AG09309 (cell line): ENCODE results near the gene FERMT1.

Experiments used
- DNase-seq: peaks from one replicate; pipeline ENCODE4 v3.0.0-alpha.2; 2010; ENCODE audit warnings: low read depth
- H3K4me3 ChIP-seq: 2 replicates; pipeline ENCODE4 v1.5.1; 2011; ENCODE audit warnings: mild to moderate bottlenecking, low read depth, low read length, moderate library complexity; ENCODE audit not compliant: control insufficient read depth
- TF ChIP-seq, protein P1 (sequence below): IDR thresholded peaks from 2 replicates; pipeline ENCODE4 v1.5.1; 2011; ENCODE audit warnings: mild to moderate bottlenecking, low read depth, low read length, inconsistent platforms; ENCODE audit not compliant: insufficient read depth, control insufficient read depth; ENCODE audit errors: missing control alignments

FERMT1 gene

DNA sequence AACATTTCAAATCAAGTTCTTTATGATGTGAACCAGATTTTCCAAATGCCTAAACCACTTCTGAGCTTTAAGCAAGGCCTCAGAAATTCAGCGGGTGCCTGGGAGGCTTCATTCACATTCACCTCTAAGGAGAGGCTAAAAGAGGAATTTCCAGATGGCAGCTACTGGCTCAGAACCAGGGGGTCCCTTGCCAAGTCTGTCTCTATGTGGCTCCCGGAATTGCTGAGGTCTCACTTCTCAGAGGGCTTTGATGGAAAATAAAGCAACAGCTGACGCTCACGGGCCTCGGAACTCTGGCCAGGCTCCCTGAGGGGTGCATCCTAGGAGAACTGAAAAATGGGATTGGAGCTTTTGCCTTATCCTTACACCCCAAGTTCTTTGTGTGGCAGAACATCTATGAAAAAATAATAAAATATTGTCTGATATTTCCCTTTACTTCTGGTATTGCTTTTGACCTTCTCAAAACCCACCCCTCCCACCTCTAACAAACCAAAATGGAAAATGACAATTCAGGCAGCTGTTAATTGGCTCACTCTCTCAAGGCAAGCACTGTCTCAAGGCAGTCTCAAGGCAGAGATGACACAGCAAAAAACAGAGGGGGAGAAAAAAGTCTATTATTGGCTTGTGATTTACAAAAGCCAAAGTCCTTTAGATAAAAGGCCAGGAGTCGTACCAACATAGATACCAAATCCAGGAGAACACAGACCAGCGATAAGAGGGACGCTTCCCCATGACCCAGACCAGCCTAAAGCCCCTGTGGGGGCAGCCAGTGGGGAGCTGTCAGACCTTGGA lies 47.2 kb downstream of the FERMT1 start:
- TF ChIP-seq, protein P1, sequence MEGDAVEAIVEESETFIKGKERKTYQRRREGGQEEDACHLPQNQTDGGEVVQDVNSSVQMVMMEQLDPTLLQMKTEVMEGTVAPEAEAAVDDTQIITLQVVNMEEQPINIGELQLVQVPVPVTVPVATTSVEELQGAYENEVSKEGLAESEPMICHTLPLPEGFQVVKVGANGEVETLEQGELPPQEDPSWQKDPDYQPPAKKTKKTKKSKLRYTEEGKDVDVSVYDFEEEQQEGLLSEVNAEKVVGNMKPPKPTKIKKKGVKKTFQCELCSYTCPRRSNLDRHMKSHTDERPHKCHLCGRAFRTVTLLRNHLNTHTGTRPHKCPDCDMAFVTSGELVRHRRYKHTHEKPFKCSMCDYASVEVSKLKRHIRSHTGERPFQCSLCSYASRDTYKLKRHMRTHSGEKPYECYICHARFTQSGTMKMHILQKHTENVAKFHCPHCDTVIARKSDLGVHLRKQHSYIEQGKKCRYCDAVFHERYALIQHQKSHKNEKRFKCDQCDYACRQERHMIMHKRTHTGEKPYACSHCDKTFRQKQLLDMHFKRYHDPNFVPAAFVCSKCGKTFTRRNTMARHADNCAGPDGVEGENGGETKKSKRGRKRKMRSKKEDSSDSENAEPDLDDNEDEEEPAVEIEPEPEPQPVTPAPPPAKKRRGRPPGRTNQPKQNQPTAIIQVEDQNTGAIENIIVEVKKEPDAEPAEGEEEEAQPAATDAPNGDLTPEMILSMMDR, result no peak
- DNase-seq, result no peak
- H3K4me3 ChIP-seq, result no peak overlapping the region

DNA sequence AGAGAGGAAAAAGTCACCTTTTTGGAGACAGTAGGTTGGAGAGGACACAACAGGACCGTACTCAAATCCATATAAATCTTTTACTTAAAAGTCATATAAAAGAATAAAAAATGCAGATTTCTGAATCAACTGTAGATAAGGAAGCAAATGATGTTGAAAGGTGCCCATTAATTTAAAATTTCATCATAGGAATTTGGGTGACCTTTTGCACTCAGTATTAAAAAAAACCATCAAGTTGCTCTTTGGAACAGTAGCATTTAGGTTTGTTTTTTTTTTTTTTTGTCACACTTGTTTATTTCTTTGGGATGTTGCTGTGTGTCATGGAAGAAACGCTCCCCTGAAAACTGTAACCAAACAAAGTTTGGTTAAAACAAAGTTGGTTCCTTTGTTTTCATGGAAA lies 48.0 kb downstream of the FERMT1 start:
- TF ChIP-seq, protein P1, result no peak
- no peak overlapping the region for H3K4me3 ChIP-seq
- DNase-seq, result no peak

DNA sequence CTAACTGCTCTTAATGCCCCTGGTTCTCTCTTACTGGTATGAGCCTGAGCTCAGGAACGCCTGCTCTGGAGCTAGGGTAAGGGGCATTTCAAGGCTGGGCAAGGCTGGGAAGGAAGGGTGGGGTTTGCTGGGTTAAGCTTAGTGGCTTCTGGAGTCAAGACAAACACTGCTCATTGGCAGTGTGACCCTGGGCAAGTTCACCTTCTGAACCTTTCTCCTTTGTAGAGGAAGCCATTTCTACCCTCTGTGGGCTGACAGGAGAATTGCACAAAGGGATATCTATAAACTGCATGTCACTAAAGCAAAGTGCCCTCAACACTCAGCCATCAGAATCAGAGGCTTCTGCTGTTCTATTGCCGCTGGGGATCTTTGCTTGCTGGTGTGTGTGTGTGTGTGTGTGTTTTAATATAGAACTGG lies 48.7 kb downstream of the FERMT1 start:
- H3K4me3 ChIP-seq, result no peak overlapping the region
- TF ChIP-seq, protein P1, result peak; percentile 21
- no peak for DNase-seq

DNA sequence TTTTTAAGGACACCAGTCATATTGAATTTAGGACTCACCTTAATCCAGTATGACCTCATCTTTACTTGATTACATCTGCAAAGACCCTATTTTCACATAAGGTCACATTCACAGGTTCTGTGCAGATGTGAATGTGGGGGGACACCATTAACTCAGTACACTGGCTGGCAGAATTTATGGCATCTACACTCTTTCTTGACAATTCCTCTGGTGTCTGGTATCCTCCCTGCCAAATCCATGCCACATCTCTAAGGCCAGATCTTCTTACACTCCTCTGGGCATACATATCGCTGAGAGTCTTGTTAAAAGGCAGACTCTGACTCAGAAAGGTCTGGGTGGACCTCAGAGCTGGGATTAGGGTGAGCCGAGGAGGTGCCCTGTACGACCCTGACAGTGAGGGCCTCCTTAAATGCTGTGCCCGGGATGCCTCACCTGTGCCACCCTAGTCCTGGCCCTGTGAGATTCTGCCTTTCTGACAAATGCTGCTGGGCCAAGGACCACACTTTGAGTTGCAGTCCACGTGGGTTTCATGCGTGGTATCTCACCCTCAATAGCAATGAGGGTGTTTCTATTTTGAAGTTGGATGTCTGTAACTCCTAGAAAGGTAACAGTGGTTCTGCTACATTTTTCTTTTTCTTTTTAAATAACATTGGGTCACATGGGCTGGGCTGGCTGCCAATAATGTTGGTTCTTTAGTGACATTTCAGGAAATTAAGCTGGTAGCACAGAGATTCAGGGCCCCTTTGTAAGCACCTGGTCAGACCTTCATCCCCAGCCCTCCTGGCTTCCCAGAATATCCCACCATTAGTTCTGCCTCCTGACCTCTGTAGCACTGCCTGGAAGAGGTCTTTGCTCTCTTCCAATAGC lies 51.8 kb downstream of the FERMT1 start:
- no peak overlapping the region for H3K4me3 ChIP-seq
- no peak for DNase-seq
- TF ChIP-seq, protein P1, result no peak

DNA sequence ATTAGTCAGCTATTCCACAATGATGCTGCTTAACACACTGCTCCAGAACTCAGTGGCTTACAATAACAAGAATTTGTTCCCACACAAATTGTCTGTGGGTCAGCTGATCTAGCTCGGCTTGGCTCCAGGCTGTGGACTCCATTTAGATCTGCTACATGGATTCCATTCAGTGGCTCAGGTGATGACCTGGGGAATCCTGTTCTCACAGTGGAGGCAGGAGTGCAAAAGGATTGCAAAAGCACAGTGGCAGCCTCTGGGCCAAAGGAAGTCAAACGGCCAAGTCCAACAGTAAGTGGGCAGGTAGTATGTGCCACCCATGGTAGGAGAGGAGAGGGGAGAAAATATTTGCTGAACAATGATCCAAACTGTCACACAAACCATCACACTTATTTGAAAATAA lies 53.2 kb downstream of the FERMT1 start:
- TF ChIP-seq, protein P1, result no peak
- DNase-seq, result no peak
- no peak overlapping the region for H3K4me3 ChIP-seq

DNA sequence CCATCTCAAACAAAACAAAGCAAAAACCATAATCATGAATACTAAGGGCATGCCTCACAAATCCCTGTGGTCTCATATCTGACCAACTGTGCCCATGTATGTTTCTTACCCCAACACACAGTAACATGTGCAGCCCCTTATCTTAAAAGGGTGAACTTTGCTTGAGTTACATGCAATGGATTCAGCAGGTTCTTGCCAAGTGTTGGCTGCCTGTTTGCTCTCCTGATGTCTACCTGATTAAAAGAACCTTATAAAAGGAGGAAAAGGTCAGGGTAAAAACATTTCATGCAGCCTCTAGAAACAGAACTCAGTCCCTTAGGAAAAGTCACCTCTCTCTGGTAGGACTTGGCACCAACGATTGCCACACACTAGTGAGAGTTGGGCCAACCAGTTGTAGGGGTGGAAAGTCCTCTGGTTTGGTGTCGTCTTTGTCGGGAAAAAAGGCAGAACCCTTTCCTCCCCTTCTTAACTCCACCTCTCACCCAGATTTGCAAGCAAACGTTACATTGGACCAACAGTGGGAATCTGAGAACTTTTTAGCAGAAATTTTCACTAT lies 55.0 kb downstream of the FERMT1 start:
- H3K4me3 ChIP-seq, result no peak overlapping the region
- TF ChIP-seq, protein P1, result no peak
- no peak for DNase-seq
